Measurements from ENCODE around the gene LHX6.

Gene LHX6

GRCh38 chr9:122228568-122229484, at the start of gene LHX6:
Gene LHX6, minus strand, starts transcription at chr9:122228957. Its CDS starts 217 bp downstream, at chr9:122228740.
- no peaks in the 10 kb centered on the region for H3K36me3 ChIP-seq (ENCODE audit: control insufficient read depth in 5 of 5, insufficient read depth in 5 of 5, low read length in 5 of 5)
- no peak within 1 kb of the TSS for H3K27ac ChIP-seq (ENCODE audit: low read depth, low read length)
- H3K4me1 ChIP-seq (ENCODE audit: control insufficient read depth in 5 of 5, insufficient read depth in 5 of 5, low read length in 5 of 5) = peaks cover 0 to 33% (median 27%) of the 10 kb centered on the region in 5 donors
- H3K9me3 ChIP-seq (ENCODE audit: control insufficient read depth in 5 of 5, low read length in 5 of 5) = no peaks in the 10 kb centered on the region
- peak within 1 kb of the TSS in 4 of 5 donors; percentile 57 to 68 (median 64) for H3K4me3 ChIP-seq (ENCODE audit: low read depth in 1 of 5, low read length in 5 of 5)
- H3K9ac ChIP-seq (ENCODE audit: low read length in 5 of 5) = peak within 1 kb of the TSS in 1 of 5 donors; percentile 60
- H3K27me3 ChIP-seq (ENCODE audit: control insufficient read depth in 5 of 5, insufficient read depth in 4 of 5, low read length in 5 of 5) = peaks cover 41 to 64% (median 54%) of the 10 kb centered on the region in 5 donors

- no peak overlapping the region for H3K9ac ChIP-seq (ENCODE audit: low read length in 5 of 5)
- H3K4me1 ChIP-seq (ENCODE audit: control insufficient read depth in 5 of 5, insufficient read depth in 5 of 5, low read length in 5 of 5) = peaks cover 0 to 5% (median 0%) of the 10 kb centered on the region in 5 donors
- peaks cover 2 to 14% (median 10%) of the 10 kb centered on the region in 5 donors for H3K9me3 ChIP-seq (ENCODE audit: control insufficient read depth in 5 of 5, low read length in 5 of 5)
- H3K4me3 ChIP-seq (ENCODE audit: low read depth in 1 of 5, low read length in 5 of 5) = no peak overlapping the region
- no peak overlapping the region for H3K27ac ChIP-seq (ENCODE audit: low read depth, low read length)
- peaks cover 14 to 29% (median 24%) of the 10 kb centered on the region in 5 donors for H3K36me3 ChIP-seq (ENCODE audit: control insufficient read depth in 5 of 5, insufficient read depth in 5 of 5, low read length in 5 of 5)
- no peaks in the 10 kb centered on the region for H3K27me3 ChIP-seq (ENCODE audit: control insufficient read depth in 5 of 5, insufficient read depth in 4 of 5, low read length in 5 of 5)
Measured at GRCh38 chr9:122277285-122277897, 48.6 kb upstream of the LHX6 start.

DNA sequence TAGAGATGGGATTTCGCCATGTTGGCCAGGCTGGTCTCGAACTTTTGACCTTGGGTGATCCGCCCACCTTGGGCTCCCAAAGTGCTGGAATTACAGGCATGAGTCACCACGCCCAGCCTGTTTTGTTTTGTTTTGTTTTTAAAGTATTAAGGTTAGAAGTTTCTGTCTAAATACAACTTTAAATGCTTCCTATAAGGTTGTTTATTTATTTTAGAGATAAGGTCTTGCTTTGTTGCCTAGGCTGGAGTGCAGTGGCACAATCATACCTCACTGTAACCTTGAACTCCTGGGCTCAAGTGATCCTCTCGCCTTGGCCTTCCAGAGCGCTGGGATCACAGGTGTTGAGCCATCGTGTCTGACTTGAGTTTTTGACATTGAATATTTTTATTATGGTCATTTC, 47.3 kb upstream of the LHX6 start:
- Histone ChIP-seq H3K9me3 (ENCODE audit: control insufficient read depth in 5 of 5, low read length in 5 of 5) (peaks cover 2 to 14% (median 10%) of the 10 kb centered on the region in 5 donors), H3K27me3 (ENCODE audit: control insufficient read depth in 5 of 5, insufficient read depth in 4 of 5, low read length in 5 of 5) (no peaks in the 10 kb centered on the region), H3K36me3 (ENCODE audit: control insufficient read depth in 5 of 5, insufficient read depth in 5 of 5, low read length in 5 of 5) (peaks cover 11 to 31% (median 23%) of the 10 kb centered on the region in 5 donors), H3K27ac (ENCODE audit: low read depth, low read length) (no peak overlapping the region), H3K4me3 (ENCODE audit: low read depth in 1 of 5, low read length in 5 of 5) (no peak overlapping the region), H3K4me1 (ENCODE audit: control insufficient read depth in 5 of 5, insufficient read depth in 5 of 5, low read length in 5 of 5) (peaks cover 0 to 5% (median 0%) of the 10 kb centered on the region in 5 donors), H3K9ac (ENCODE audit: low read length in 5 of 5) (no peak overlapping the region)

- H3K27ac ChIP-seq (ENCODE audit: low read depth, low read length) = no peak overlapping the region
- H3K36me3 ChIP-seq (ENCODE audit: control insufficient read depth in 5 of 5, insufficient read depth in 5 of 5, low read length in 5 of 5) = peaks cover 7 to 29% (median 19%) of the 10 kb centered on the region in 5 donors
- peaks cover 0 to 5% (median 0%) of the 10 kb centered on the region in 5 donors for H3K4me1 ChIP-seq (ENCODE audit: control insufficient read depth in 5 of 5, insufficient read depth in 5 of 5, low read length in 5 of 5)
- H3K27me3 ChIP-seq (ENCODE audit: control insufficient read depth in 5 of 5, insufficient read depth in 4 of 5, low read length in 5 of 5) = no peaks in the 10 kb centered on the region
- peaks cover 2 to 14% (median 10%) of the 10 kb centered on the region in 5 donors for H3K9me3 ChIP-seq (ENCODE audit: control insufficient read depth in 5 of 5, low read length in 5 of 5)
- no peak overlapping the region for H3K9ac ChIP-seq (ENCODE audit: low read length in 5 of 5)
- H3K4me3 ChIP-seq (ENCODE audit: low read depth in 1 of 5, low read length in 5 of 5) = no peak overlapping the region
Measured at GRCh38 chr9:122274055-122274454, 45.3 kb upstream of the LHX6 start.

GRCh38 chr9:122268041-122268814, 39.5 kb upstream of the LHX6 start:
- H3K9ac ChIP-seq (ENCODE audit: low read length in 5 of 5) = no peak overlapping the region
- H3K27me3 ChIP-seq (ENCODE audit: control insufficient read depth in 5 of 5, insufficient read depth in 4 of 5, low read length in 5 of 5) = no peaks in the 10 kb centered on the region
- peaks cover 5 to 37% (median 26%) of the 10 kb centered on the region in 5 donors for H3K4me1 ChIP-seq (ENCODE audit: control insufficient read depth in 5 of 5, insufficient read depth in 5 of 5, low read length in 5 of 5)
- peaks cover 3 to 24% (median 12%) of the 10 kb centered on the region in 5 donors for H3K36me3 ChIP-seq (ENCODE audit: control insufficient read depth in 5 of 5, insufficient read depth in 5 of 5, low read length in 5 of 5)
- H3K4me3 ChIP-seq (ENCODE audit: low read depth in 1 of 5, low read length in 5 of 5) = no peak overlapping the region
- no peaks in the 10 kb centered on the region for H3K9me3 ChIP-seq (ENCODE audit: control insufficient read depth in 5 of 5, low read length in 5 of 5)
- no peak overlapping the region for H3K27ac ChIP-seq (ENCODE audit: low read depth, low read length)

GRCh38 chr9:122265149-122265915, 36.6 kb upstream of the LHX6 start:
- Histone ChIP-seq H3K9me3 (ENCODE audit: control insufficient read depth in 5 of 5, low read length in 5 of 5) (no peaks in the 10 kb centered on the region), H3K9ac (ENCODE audit: low read length in 5 of 5) (peak overlapping the region; percentile 69 to 98 (median 92)), H3K4me3 (ENCODE audit: low read depth in 1 of 5, low read length in 5 of 5) (peak overlapping the region; percentile 70 to 95 (median 88)), H3K4me1 (ENCODE audit: control insufficient read depth in 5 of 5, insufficient read depth in 5 of 5, low read length in 5 of 5) (peaks cover 14 to 60% (median 48%) of the 10 kb centered on the region in 5 donors), H3K36me3 (ENCODE audit: control insufficient read depth in 5 of 5, insufficient read depth in 5 of 5, low read length in 5 of 5) (peaks cover 4 to 10% (median 9%) of the 10 kb centered on the region in 5 donors), H3K27me3 (ENCODE audit: control insufficient read depth in 5 of 5, insufficient read depth in 4 of 5, low read length in 5 of 5) (no peaks in the 10 kb centered on the region), H3K27ac (ENCODE audit: low read depth, low read length) (peak overlapping the region; percentile 98)

GRCh38 chr9:122264360-122265148, 35.8 kb upstream of the LHX6 start, which contains the start of the genes MRRF and RBM18:
Gene MRRF, plus strand, starts transcription at chr9:122264882. Its CDS starts 6,010 bp downstream, at chr9:122270892.
Gene RBM18, minus strand, starts transcription at chr9:122264840. Its CDS starts 3,348 bp downstream, at chr9:122261492.
- Histone ChIP-seq H3K36me3 (ENCODE audit: control insufficient read depth in 5 of 5, insufficient read depth in 5 of 5, low read length in 5 of 5) (peaks cover 4 to 18% (median 12%) of the 10 kb centered on the region in 5 donors), H3K4me1 (ENCODE audit: control insufficient read depth in 5 of 5, insufficient read depth in 5 of 5, low read length in 5 of 5) (peaks cover 14 to 60% (median 48%) of the 10 kb centered on the region in 5 donors), H3K27ac (ENCODE audit: low read depth, low read length) (peak within 1 kb of the TSS; percentile 98), H3K9me3 (ENCODE audit: control insufficient read depth in 5 of 5, low read length in 5 of 5) (no peaks in the 10 kb centered on the region), H3K9ac (ENCODE audit: low read length in 5 of 5) (peak within 1 kb of the TSS; percentile 91 to 98 (median 92)), H3K4me3 (ENCODE audit: low read depth in 1 of 5, low read length in 5 of 5) (peak within 1 kb of the TSS; percentile 70 to 95 (median 88)), H3K27me3 (ENCODE audit: control insufficient read depth in 5 of 5, insufficient read depth in 4 of 5, low read length in 5 of 5) (no peaks in the 10 kb centered on the region)

- H3K4me1 ChIP-seq (ENCODE audit: control insufficient read depth in 5 of 5, insufficient read depth in 5 of 5, low read length in 5 of 5) = peaks cover 14 to 60% (median 48%) of the 10 kb centered on the region in 5 donors
Measured at GRCh38 chr9:122263699-122264349, 35.1 kb upstream of the LHX6 start.

More at GRCh38 chr9:122263699-122264349, 35.1 kb upstream of the LHX6 start:
- peak overlapping the region; percentile 98 for H3K27ac ChIP-seq (ENCODE audit: low read depth, low read length)
- peaks cover 7 to 24% (median 16%) of the 10 kb centered on the region in 5 donors for H3K36me3 ChIP-seq (ENCODE audit: control insufficient read depth in 5 of 5, insufficient read depth in 5 of 5, low read length in 5 of 5)
- no peaks in the 10 kb centered on the region for H3K27me3 ChIP-seq (ENCODE audit: control insufficient read depth in 5 of 5, insufficient read depth in 4 of 5, low read length in 5 of 5)
- H3K9ac ChIP-seq (ENCODE audit: low read length in 5 of 5) = peak overlapping the region; percentile 91 to 98 (median 92)
- H3K9me3 ChIP-seq (ENCODE audit: control insufficient read depth in 5 of 5, low read length in 5 of 5) = no peaks in the 10 kb centered on the region
- H3K4me3 ChIP-seq (ENCODE audit: low read depth in 1 of 5, low read length in 5 of 5) = peak overlapping the region; percentile 70 to 95 (median 87)
